ENCODE measurements around the gene HADH.

GRCh38 chr4:107966903-107967302, 22.8 kb upstream of the HADH start:
- TF ChIP-seq CTCF (conservative IDR thresholded peaks at IDR 0.05; ENCODE audit: low read depth, low read length), result no peak
- TF ChIP-seq EZH2 (IDR thresholded peaks at IDR 0.05; ENCODE audit: low read length, unreplicated experiment), result no peak
- TF ChIP-seq EZH2phosphoT487 (IDR thresholded peaks at IDR 0.05; ENCODE audit: borderline replicate concordance, low read length), result no peak
